Astrocyte (in vitro differentiated cells and primary cell): ENCODE measurements around the gene ZG16. TPM values are rescaled to one million over a fixed set of nuclear protein-coding genes. Genes with fewer than 3 reads are reported as not detected.

Experiments used
- DNase-seq: peaks from one replicate; pipeline ENCODE4 v3.0.0-alpha.2; 2010; ENCODE audit warnings: low read depth
- FAIRE-seq: peaks from 2 replicates; lab custom pipeline; 2011; peaks lifted over from hg19 to GRCh38; lab: Jason Lieb, UNC
- H2AFZ ChIP-seq: 2 replicates; pipeline ENCODE4 v1.6.0; 2012; ENCODE audit warnings: low read depth, low read length, inconsistent platforms
- H3K27ac ChIP-seq: 2 replicates; pipeline ENCODE4 v1.5.1; 2011; ENCODE audit warnings: low read depth, low read length, inconsistent platforms
- H3K27me3 ChIP-seq: 2 replicates; pipeline ENCODE4 v1.6.0; 2011; ENCODE audit warnings: low read length, inconsistent platforms; ENCODE audit not compliant: insufficient read depth
- H3K36me3 ChIP-seq: 2 replicates; pipeline ENCODE4 v1.5.1; 2011; ENCODE audit warnings: low read length, inconsistent platforms; ENCODE audit not compliant: insufficient read depth
- H3K4me1 ChIP-seq: 2 replicates; pipeline ENCODE4 v1.5.1; 2011; ENCODE audit warnings: low read length, inconsistent platforms; ENCODE audit not compliant: insufficient read depth
- H3K4me2 ChIP-seq: 2 replicates; pipeline ENCODE4 v1.6.0; 2012; ENCODE audit warnings: low read length, inconsistent platforms
- H3K4me3 ChIP-seq: 2 replicates; pipeline ENCODE4 v1.5.1; 2011; ENCODE audit warnings: low read depth, mild to moderate bottlenecking, low read length, inconsistent platforms; ENCODE audit not compliant: insufficient read depth
- H3K79me2 ChIP-seq: 2 replicates; pipeline ENCODE4 v1.6.0; 2012; ENCODE audit warnings: mild to moderate bottlenecking, low read length, inconsistent platforms; ENCODE audit not compliant: insufficient read depth
- H3K9ac ChIP-seq: 2 replicates; pipeline ENCODE4 v1.6.0; 2012; ENCODE audit warnings: mild to moderate bottlenecking, low read length, inconsistent platforms
- H3K9me3 ChIP-seq: 2 replicates; pipeline ENCODE4 v1.5.1; 2012; ENCODE audit warnings: low read depth, mild to moderate bottlenecking, low read length, inconsistent platforms; ENCODE audit not compliant: insufficient read depth
- H4K20me1 ChIP-seq: 2 replicates; pipeline ENCODE4 v1.6.0; 2012; ENCODE audit warnings: low read length, inconsistent platforms; ENCODE audit not compliant: insufficient read depth
- H3K27ac Mint-ChIP-seq: one replicate; pipeline ENCODE4 v1.8.0; 2021; ENCODE audit warnings: mild to moderate bottlenecking, mixed read lengths; ENCODE audit not compliant: unreplicated experiment
- H3K27me3 Mint-ChIP-seq: one replicate; pipeline ENCODE4 v1.8.0; 2021; ENCODE audit warnings: low read depth, mixed read lengths; ENCODE audit not compliant: unreplicated experiment
- H3K36me3 Mint-ChIP-seq: one replicate; pipeline ENCODE4 v1.8.0; 2021; ENCODE audit warnings: low read depth, mixed read lengths; ENCODE audit not compliant: unreplicated experiment
- H3K4me1 Mint-ChIP-seq: one replicate; pipeline ENCODE4 v1.8.0; 2021; ENCODE audit warnings: low read depth, mixed read lengths; ENCODE audit not compliant: unreplicated experiment
- H3K4me3 Mint-ChIP-seq: one replicate; pipeline ENCODE4 v1.8.0; 2021; ENCODE audit warnings: mild to moderate bottlenecking, moderate library complexity, mixed read lengths; ENCODE audit not compliant: unreplicated experiment
- H3K9me3 Mint-ChIP-seq: one replicate; pipeline ENCODE4 v1.8.0; 2021; ENCODE audit warnings: mild to moderate bottlenecking, mixed read lengths; ENCODE audit not compliant: unreplicated experiment
- EZH2 ChIP-seq: IDR thresholded peaks from 2 replicates; pipeline ENCODE4 v1.6.1; 2012; ENCODE audit warnings: mild to moderate bottlenecking, low read length, inconsistent platforms; ENCODE audit not compliant: insufficient read depth
- total RNA-seq: library from RNA; stranded (reverse); gene quantifications from 2 replicates; pipeline ENCODE4 v1.2.1, GENCODE V29; 2021
- TF ChIP-seq, protein P1 (sequence below): IDR thresholded peaks from 2 replicates; pipeline ENCODE4 v1.5.1; 2011; ENCODE audit warnings: low read depth, mild to moderate bottlenecking, inconsistent platforms, low read length, moderate library complexity; ENCODE audit not compliant: insufficient read depth

ZG16 gene
- total RNA-seq, 1 donor from 2014 or later, result not detected

DNA sequence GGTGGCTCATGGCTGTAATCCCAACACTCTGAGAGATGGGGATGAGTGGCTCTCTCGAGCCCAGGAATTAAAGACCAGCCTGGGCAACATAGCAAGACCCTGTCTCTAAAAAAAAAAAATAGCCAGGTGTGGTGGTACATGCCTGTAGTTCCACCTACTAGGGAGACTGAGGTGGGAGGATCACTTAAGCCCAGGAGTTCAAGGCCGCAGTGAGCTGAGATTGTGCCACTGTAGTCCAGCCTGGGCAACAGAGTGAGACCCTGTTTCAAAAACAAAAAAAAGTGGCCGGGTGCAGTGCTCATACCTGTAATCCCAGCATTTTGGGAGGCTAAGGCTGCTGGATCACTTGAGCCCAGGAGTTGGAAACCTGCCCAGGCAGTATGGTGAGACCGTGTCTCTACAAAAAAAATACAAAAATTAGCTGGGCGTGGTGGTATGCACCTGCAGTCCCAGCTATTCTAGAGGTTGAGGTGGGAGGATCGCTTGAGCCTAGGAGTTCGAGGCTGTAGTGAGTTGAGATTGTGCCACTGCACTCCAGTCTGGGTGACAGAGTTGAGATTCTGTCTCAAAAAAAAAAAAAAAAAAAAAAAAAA, 35.3 kb upstream of the ZG16 start:
- Mint-ChIP-seq H3K27ac (no peak overlapping the region), H3K4me3 (no peak overlapping the region), H3K27me3 (peaks cover 17% of the 10 kb centered on the region), H3K4me1 (no peaks in the 10 kb centered on the region), H3K9me3 (no peaks in the 10 kb centered on the region), H3K36me3 (no peaks in the 10 kb centered on the region)
- FAIRE-seq (no peak), DNase-seq (no peak)
- Histone ChIP-seq H2AFZ (no peak overlapping the region), H3K4me3 (no peak overlapping the region), H3K9me3 (no peaks in the 10 kb centered on the region), H3K9ac (no peak overlapping the region), H3K79me2 (no peaks in the 10 kb centered on the region), H4K20me1 (no peaks in the 10 kb centered on the region), H3K4me1 (no peaks in the 10 kb centered on the region), H3K4me2 (no peak overlapping the region), H3K36me3 (no peaks in the 10 kb centered on the region), H3K27ac (no peak overlapping the region), H3K27me3 (peaks cover 7% of the 10 kb centered on the region)
- no peak for TF ChIP-seq EZH2
- TF ChIP-seq, protein P1, sequence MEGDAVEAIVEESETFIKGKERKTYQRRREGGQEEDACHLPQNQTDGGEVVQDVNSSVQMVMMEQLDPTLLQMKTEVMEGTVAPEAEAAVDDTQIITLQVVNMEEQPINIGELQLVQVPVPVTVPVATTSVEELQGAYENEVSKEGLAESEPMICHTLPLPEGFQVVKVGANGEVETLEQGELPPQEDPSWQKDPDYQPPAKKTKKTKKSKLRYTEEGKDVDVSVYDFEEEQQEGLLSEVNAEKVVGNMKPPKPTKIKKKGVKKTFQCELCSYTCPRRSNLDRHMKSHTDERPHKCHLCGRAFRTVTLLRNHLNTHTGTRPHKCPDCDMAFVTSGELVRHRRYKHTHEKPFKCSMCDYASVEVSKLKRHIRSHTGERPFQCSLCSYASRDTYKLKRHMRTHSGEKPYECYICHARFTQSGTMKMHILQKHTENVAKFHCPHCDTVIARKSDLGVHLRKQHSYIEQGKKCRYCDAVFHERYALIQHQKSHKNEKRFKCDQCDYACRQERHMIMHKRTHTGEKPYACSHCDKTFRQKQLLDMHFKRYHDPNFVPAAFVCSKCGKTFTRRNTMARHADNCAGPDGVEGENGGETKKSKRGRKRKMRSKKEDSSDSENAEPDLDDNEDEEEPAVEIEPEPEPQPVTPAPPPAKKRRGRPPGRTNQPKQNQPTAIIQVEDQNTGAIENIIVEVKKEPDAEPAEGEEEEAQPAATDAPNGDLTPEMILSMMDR, result no peak

DNA sequence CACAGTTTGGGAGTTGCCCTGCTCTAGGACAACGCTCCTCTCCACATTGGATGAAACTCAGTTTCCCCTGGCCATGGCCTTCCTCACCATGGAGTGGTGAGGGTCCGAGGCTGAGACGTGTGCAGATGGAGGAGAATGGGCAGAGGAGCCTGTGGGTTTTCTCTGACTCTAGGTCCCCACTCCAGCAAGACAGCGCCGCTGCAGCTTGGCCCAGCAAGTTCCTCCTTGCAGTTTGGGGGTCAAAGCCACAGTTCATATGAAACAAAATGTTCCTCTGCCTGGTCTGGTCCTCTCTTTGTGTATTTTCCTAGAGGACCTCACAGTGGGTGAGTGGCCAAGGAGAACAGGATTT, 34.6 kb upstream of the ZG16 start:
- H3K4me2 ChIP-seq, result no peak overlapping the region
- FAIRE-seq (no peak), DNase-seq (no peak)
- Mint-ChIP-seq H3K4me1 (no peaks in the 10 kb centered on the region), H3K27ac (no peak overlapping the region), H3K4me3 (no peak overlapping the region), H3K27me3 (peaks cover 17% of the 10 kb centered on the region), H3K36me3 (no peaks in the 10 kb centered on the region), H3K9me3 (no peaks in the 10 kb centered on the region)
- no peak overlapping the region for H2AFZ ChIP-seq
- no peaks in the 10 kb centered on the region for H3K36me3 ChIP-seq
- H3K79me2 ChIP-seq, result no peaks in the 10 kb centered on the region
- peaks cover 7% of the 10 kb centered on the region for H3K27me3 ChIP-seq
- no peak for TF ChIP-seq EZH2
- TF ChIP-seq, protein P1, result no peak
- H3K4me1 ChIP-seq, result no peaks in the 10 kb centered on the region
- H3K9ac ChIP-seq, result no peak overlapping the region
- H3K4me3 ChIP-seq, result no peak overlapping the region
- no peaks in the 10 kb centered on the region for H3K9me3 ChIP-seq
- H3K27ac ChIP-seq, result no peak overlapping the region
- no peaks in the 10 kb centered on the region for H4K20me1 ChIP-seq

DNA sequence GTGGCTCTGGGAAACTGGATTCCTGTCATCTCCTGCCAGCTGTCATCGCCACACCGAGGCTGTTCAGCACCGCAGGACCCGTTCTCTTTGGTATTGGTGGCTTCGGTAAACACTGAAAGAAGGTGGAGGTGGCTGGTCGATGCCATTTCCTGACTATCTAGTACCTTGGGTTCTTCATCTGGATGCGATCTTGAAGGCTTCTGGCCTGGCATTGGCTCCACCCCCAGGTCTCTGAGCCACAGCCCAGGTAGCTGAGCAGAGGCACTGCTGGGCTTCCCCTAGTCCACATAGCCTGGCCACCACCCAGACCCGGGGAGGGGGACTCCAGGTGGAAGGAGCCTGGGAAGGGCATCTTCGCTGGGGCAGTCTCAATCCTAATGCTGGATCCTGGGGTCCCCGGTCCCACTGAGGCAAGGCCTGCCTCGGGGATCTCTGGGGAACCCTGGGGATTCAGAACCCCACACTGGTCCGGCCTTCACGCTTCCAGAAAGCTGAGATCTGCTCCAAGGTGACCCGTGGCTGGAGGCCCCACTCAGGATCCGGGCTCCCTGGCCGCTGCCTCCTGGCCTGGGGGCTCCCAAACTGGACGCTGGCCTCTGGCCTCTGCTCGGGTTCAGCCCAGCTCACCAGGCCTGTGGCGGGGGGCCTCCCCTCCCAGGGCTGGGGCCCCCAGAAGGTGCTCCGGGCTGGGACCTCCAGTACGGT, 34.1 kb upstream of the ZG16 start:
- H3K9me3 ChIP-seq, result no peaks in the 10 kb centered on the region
- TF ChIP-seq, protein P1, result no peak
- TF ChIP-seq EZH2, result no peak
- H2AFZ ChIP-seq, result no peak overlapping the region
- H3K4me1 Mint-ChIP-seq, result no peaks in the 10 kb centered on the region
- no peak overlapping the region for H3K9ac ChIP-seq
- no peak overlapping the region for H3K4me2 ChIP-seq
- no peaks in the 10 kb centered on the region for H3K4me1 ChIP-seq
- DNase-seq (no peak), FAIRE-seq (no peak)
- H3K36me3 ChIP-seq, result no peaks in the 10 kb centered on the region
- no peaks in the 10 kb centered on the region for H4K20me1 ChIP-seq
- no peak overlapping the region for H3K27ac ChIP-seq
- no peak overlapping the region for H3K4me3 Mint-ChIP-seq
- no peaks in the 10 kb centered on the region for H3K9me3 Mint-ChIP-seq
- H3K27me3 ChIP-seq, result peaks cover 5% of the 10 kb centered on the region
- H3K79me2 ChIP-seq, result no peaks in the 10 kb centered on the region
- no peaks in the 10 kb centered on the region for H3K36me3 Mint-ChIP-seq
- no peak overlapping the region for H3K27ac Mint-ChIP-seq
- H3K27me3 Mint-ChIP-seq, result peaks cover 18% of the 10 kb centered on the region
- H3K4me3 ChIP-seq, result no peak overlapping the region
